Heart left ventricle (tissue), 13 donors: Measurements from ENCODE around the gene IFI30.

Source experiments
- POLR2A ChIP-seq, 2 donors: fragments of 450-650 bp; IDR thresholded peaks; one replicate each; pipeline ENCODE4 v1.6.1; 2017; ENCODE audit warnings: antibody characterized with exemption in 2 of 2, mild to moderate bottlenecking in 2 of 2, moderate library complexity in 2 of 2
- TF ChIP-seq, protein P1 (sequence below), 12 donors: fragments of 200-600 bp; sonication (generic) in 4 of 12; IDR thresholded peaks; one replicate each; pipeline versions ENCODE4 v1.5.0 to v1.8.0; 2018 to 2022; ENCODE audit warnings: antibody characterized with exemption in 12 of 12, mild to moderate bottlenecking in 5 of 12
- donor health status: ischemic (EF 13 %, LVEDD 7.1; RV severe dilation, severe dysfunction).
- donor health status: DM: no; HTN: yes; CAD: no.
- donor health status: DM: no; HTN: no; CAD: no.
- donor health status: ischemic (EF 25% LVEDD 6.9; RV normal size, moderate dysfunction).
- donor health status: ischemic (EF 25% LVEDD 5.7; RV mildly dilated, moderate dysfunction).
- donor health status: ischemic (EF 35%, LVEDD 5.7; RV mildly dilated, moderate dysfunction).
- donor health status: nonischemic (EF 11% LVEDD 7.7; RV severe dilation, severe dysfunction).
- donor health status: DM: yes; HTN: yes; CAD: no.
- donor health status: PGD.
- donor health status: ischemic (EF 29% LVEDD 5.4; RV normal size, mild dysfunction).
- donor health status: nonischemic (EF 23%, LVEDD 6.1; RV moderate dilation, normal function).

DNA sequence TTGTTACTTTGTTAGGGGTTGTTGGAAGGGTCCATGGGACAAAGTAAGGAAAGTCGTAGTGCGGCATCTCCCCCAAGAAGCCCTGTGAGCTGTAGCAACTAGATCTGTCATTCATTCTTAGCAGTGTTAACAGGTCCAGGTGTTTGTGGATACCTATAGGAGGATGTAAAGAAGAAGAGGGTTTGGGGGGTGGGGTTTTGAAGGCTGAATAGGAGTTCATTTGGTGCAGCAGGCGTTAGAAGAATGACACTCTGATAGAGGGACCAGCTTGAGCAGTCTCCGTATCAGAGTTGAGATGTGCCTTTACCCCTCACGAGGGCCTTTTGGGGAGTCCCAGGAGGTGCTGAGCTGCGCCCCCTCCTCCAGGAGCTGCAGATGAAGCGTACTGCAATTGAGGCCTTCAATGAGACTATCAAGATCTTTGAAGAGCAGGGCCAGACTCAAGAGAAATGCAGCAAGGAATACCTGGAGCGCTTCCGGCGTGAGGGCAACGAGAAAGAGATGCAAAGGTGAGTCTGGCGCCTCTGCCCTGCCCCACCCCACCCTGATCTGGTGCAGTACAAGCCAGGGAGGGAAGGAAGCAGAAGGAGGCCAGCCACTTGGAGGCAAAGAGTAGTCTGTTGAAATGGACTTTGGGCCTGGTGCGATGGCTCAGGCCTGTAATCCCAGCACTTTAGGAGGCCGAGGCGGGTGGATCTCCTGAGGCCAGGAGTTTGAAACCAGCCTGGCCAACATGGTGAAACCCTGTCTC, 7.6 kb upstream of the IFI30 start:
- TF ChIP-seq, protein P1, sequence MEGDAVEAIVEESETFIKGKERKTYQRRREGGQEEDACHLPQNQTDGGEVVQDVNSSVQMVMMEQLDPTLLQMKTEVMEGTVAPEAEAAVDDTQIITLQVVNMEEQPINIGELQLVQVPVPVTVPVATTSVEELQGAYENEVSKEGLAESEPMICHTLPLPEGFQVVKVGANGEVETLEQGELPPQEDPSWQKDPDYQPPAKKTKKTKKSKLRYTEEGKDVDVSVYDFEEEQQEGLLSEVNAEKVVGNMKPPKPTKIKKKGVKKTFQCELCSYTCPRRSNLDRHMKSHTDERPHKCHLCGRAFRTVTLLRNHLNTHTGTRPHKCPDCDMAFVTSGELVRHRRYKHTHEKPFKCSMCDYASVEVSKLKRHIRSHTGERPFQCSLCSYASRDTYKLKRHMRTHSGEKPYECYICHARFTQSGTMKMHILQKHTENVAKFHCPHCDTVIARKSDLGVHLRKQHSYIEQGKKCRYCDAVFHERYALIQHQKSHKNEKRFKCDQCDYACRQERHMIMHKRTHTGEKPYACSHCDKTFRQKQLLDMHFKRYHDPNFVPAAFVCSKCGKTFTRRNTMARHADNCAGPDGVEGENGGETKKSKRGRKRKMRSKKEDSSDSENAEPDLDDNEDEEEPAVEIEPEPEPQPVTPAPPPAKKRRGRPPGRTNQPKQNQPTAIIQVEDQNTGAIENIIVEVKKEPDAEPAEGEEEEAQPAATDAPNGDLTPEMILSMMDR (IDR thresholded peaks at IDR 0.05): no peak
- no peak for TF ChIP-seq POLR2A (IDR thresholded peaks at IDR 0.05)
